Liver (tissue), 9 donors: ENCODE measurements around the gene SLC19A3. TPM values are rescaled to one million over a fixed set of nuclear protein-coding genes. Genes with fewer than 3 reads are reported as not detected.

Experiments used
- DNase-seq: peaks from one replicate; pipeline ENCODE4 v3.0.0-alpha.2; 2017; ENCODE audit warnings: low spot score
- H3K27ac ChIP-seq, 2 donors: one replicate each; pipeline ENCODE4 v1.7.0; 2013; ENCODE audit warnings: inconsistent platforms in 2 of 2, low read length in 2 of 2, control low read depth in 1 of 2, low read depth in 1 of 2, mild to moderate bottlenecking in 1 of 2
- H3K27me3 ChIP-seq, 4 donors: one replicate each; pipeline versions ENCODE4 v1.6.1 to v1.7.0; 2013; ENCODE audit warnings: low read length in 3 of 4, inconsistent platforms in 1 of 4, mild to moderate bottlenecking in 1 of 4, moderate library complexity in 1 of 4; ENCODE audit not compliant: control insufficient read depth in 4 of 4, insufficient read depth in 4 of 4
- H3K36me3 ChIP-seq, 4 donors: one replicate each; pipeline versions ENCODE4 v1.6.1 to v1.7.0; 2013; ENCODE audit warnings: low read length in 3 of 4, mild to moderate bottlenecking in 3 of 4, low read depth in 1 of 4, moderate library complexity in 1 of 4; ENCODE audit not compliant: control insufficient read depth in 4 of 4, insufficient read depth in 3 of 4
- H3K4me1 ChIP-seq, 4 donors: one replicate each; pipeline versions ENCODE4 v1.6.1 to v1.7.0; 2013; ENCODE audit warnings: low read length in 3 of 4, mild to moderate bottlenecking in 3 of 4, moderate library complexity in 1 of 4; ENCODE audit not compliant: control insufficient read depth in 4 of 4, insufficient read depth in 4 of 4
- H3K4me3 ChIP-seq, 3 donors: one replicate each; pipeline versions ENCODE4 v1.6.1 to v1.7.0; 2013; ENCODE audit warnings: low read length in 3 of 3, control low read depth in 1 of 3, low read depth in 1 of 3, mild to moderate bottlenecking in 1 of 3
- H3K9ac ChIP-seq, 2 donors: one replicate each; pipeline ENCODE4 v1.7.0; 2013; ENCODE audit warnings: low read length in 2 of 2, mild to moderate bottlenecking in 2 of 2, moderate library complexity in 2 of 2, control low read depth in 1 of 2, low read depth in 1 of 2
- H3K9me3 ChIP-seq, 4 donors: one replicate each; pipeline versions ENCODE4 v1.6.1 to v1.7.0; 2013; ENCODE audit warnings: low read length in 3 of 4; ENCODE audit not compliant: control insufficient read depth in 4 of 4
- ATF3 ChIP-seq: IDR thresholded peaks from 2 replicates; pipeline ENCODE4 v1.6.1; 2016; ENCODE audit warnings: antibody characterized with exemption
- EGR1 ChIP-seq, 2 donors: IDR thresholded peaks; 2 replicates each; pipeline ENCODE4 v1.6.1; 2016 to 2018; ENCODE audit warnings: antibody characterized with exemption in 2 of 2, low read depth in 2 of 2
- FOXA1 ChIP-seq: IDR thresholded peaks from 2 replicates; pipeline ENCODE4 v1.6.1; 2016; ENCODE audit warnings: antibody characterized with exemption
- FOXA2 ChIP-seq: IDR thresholded peaks from 2 replicates; pipeline ENCODE4 v1.6.1; 2016; ENCODE audit warnings: antibody characterized with exemption
- GABPA ChIP-seq, 2 donors: IDR thresholded peaks in 1 of 2; conservative IDR thresholded peaks in 1 of 2; 2 replicates each; pipeline ENCODE4 v1.6.1; 2016; ENCODE audit warnings: antibody characterized with exemption in 2 of 2, mild to moderate bottlenecking in 1 of 2, moderate library complexity in 1 of 2
- HNF4A ChIP-seq, 2 donors: conservative IDR thresholded peaks; 2 replicates each; pipeline ENCODE4 v1.6.1; 2016; ENCODE audit warnings: antibody characterized with exemption in 2 of 2, mild to moderate bottlenecking in 2 of 2
- HNF4G ChIP-seq: IDR thresholded peaks from 2 replicates; pipeline ENCODE4 v1.6.1; 2016; ENCODE audit warnings: antibody characterized with exemption
- JUND ChIP-seq, 2 donors: IDR thresholded peaks; 2 replicates each; pipeline ENCODE4 v1.6.1; 2016; ENCODE audit warnings: antibody characterized with exemption in 2 of 2
- MAX ChIP-seq: IDR thresholded peaks from 2 replicates; pipeline ENCODE4 v1.6.1; 2016; ENCODE audit warnings: antibody characterized with exemption
- NR2F2 ChIP-seq: IDR thresholded peaks from 2 replicates; pipeline ENCODE4 v1.6.1; 2016; ENCODE audit warnings: antibody characterized with exemption
- RAD21 ChIP-seq, 2 donors: IDR thresholded peaks; 2 replicates each; pipeline ENCODE4 v1.6.1; 2016; ENCODE audit warnings: antibody characterized with exemption in 2 of 2, mild to moderate bottlenecking in 2 of 2
- RXRA ChIP-seq, 2 donors: IDR thresholded peaks; 2 replicates each; pipeline ENCODE4 v1.6.1; 2017 to 2018; ENCODE audit warnings: antibody characterized with exemption in 2 of 2, mild to moderate bottlenecking in 1 of 2
- SP1 ChIP-seq: IDR thresholded peaks from 2 replicates; pipeline ENCODE4 v1.6.1; 2018; ENCODE audit warnings: antibody characterized with exemption, mild to moderate bottlenecking
- TAF1 ChIP-seq: conservative IDR thresholded peaks from 2 replicates; pipeline ENCODE4 v1.6.1; 2016; ENCODE audit warnings: antibody characterized with exemption, mild to moderate bottlenecking
- YY1 ChIP-seq: IDR thresholded peaks from 2 replicates; pipeline ENCODE4 v1.6.1; 2016; ENCODE audit warnings: antibody characterized with exemption, mild to moderate bottlenecking
- WGBS: extraction: QIAGEN DNeasy Blood & Tissue Kit; methylation state at CpG from one replicate; pipeline ENCODE4 v1.1.7; 2013; 5-methylcytosine and 5-hydroxymethylcytosine counted together
- polyA plus RNA-seq, 2 donors: library from polyadenylated mRNA; stranded (reverse) in 1 of 2; unstranded in 1 of 2; fragments of 200-250 nt in 1 of 2; fragments of >200 nt in 1 of 2; fragmentation: Nextera tagmentation in 1 of 2; extraction: Ambion mirVana in 1 of 2; gene quantifications; one replicate each; pipeline versions ENCODE4 v1.2.1 to v1.2.3, GENCODE V29; 2013 to 2015
- total RNA-seq, 2 donors: library from RNA; depleted of rRNA; stranded (reverse); fragments of >200 nt; gene quantifications; one replicate each; pipeline ENCODE4 v1.2.3, GENCODE V29; 2014
- TF ChIP-seq, protein P1 (sequence below): fragments of 150-350 bp; IDR thresholded peaks from 2 replicates; pipeline ENCODE4 v1.5.1; 2017; ENCODE audit warnings: improper control_type of control experiment, low read depth, low read length; ENCODE audit not compliant: missing input control
- TF ChIP-seq, protein P2 (sequence below): IDR thresholded peaks from 2 replicates; pipeline ENCODE4 v1.6.1; 2016; ENCODE audit warnings: antibody characterized with exemption
- TF ChIP-seq, protein P3 (sequence below): IDR thresholded peaks from 2 replicates; pipeline ENCODE4 v1.6.1; 2016; ENCODE audit warnings: antibody characterized with exemption, mild to moderate bottlenecking
- donor health status: healthy.
- donor health status: healthy.
- donor health status: healthy.
- donor health status: healthy.
- donor health status: healthy.

SLC19A3 gene
- total and polyA plus RNA-seq, 4 donors = 4.2 to 12.9 (median 8.4) TPM

GRCh38 chr2:227653419-227653818 lies 64.4 kb downstream of the SLC19A3 start:
- Histone ChIP-seq H3K9me3 (no peaks in the 10 kb centered on the region), H3K4me3 (no peak overlapping the region), H3K27ac (peak overlapping the region; percentile 57 to 79), H3K27me3 (no peaks in the 10 kb centered on the region), H3K4me1 (peaks cover 0 to 7% (median 2%) of the 10 kb centered on the region in 4 donors), H3K36me3 (no peaks in the 10 kb centered on the region), H3K9ac (no peak overlapping the region)
- 18% methylated on average over 4 of the region's 4 CpGs for WGBS
- DNase-seq = no peak
- TF ChIP-seq, protein P1, sequence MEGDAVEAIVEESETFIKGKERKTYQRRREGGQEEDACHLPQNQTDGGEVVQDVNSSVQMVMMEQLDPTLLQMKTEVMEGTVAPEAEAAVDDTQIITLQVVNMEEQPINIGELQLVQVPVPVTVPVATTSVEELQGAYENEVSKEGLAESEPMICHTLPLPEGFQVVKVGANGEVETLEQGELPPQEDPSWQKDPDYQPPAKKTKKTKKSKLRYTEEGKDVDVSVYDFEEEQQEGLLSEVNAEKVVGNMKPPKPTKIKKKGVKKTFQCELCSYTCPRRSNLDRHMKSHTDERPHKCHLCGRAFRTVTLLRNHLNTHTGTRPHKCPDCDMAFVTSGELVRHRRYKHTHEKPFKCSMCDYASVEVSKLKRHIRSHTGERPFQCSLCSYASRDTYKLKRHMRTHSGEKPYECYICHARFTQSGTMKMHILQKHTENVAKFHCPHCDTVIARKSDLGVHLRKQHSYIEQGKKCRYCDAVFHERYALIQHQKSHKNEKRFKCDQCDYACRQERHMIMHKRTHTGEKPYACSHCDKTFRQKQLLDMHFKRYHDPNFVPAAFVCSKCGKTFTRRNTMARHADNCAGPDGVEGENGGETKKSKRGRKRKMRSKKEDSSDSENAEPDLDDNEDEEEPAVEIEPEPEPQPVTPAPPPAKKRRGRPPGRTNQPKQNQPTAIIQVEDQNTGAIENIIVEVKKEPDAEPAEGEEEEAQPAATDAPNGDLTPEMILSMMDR = no peak
- TF ChIP-seq MAX = peak; percentile 80
- peak; percentile 78 for TF ChIP-seq ATF3
- TF ChIP-seq HNF4A (conservative IDR thresholded peaks at IDR 0.05) = peak; percentile 92 to 96
- no peak for TF ChIP-seq NR2F2
- TF ChIP-seq YY1 = peak; percentile 84
- peak; percentile 43 to 61 for TF ChIP-seq RAD21 (IDR thresholded peaks at IDR 0.05)
- TF ChIP-seq, protein P2, sequence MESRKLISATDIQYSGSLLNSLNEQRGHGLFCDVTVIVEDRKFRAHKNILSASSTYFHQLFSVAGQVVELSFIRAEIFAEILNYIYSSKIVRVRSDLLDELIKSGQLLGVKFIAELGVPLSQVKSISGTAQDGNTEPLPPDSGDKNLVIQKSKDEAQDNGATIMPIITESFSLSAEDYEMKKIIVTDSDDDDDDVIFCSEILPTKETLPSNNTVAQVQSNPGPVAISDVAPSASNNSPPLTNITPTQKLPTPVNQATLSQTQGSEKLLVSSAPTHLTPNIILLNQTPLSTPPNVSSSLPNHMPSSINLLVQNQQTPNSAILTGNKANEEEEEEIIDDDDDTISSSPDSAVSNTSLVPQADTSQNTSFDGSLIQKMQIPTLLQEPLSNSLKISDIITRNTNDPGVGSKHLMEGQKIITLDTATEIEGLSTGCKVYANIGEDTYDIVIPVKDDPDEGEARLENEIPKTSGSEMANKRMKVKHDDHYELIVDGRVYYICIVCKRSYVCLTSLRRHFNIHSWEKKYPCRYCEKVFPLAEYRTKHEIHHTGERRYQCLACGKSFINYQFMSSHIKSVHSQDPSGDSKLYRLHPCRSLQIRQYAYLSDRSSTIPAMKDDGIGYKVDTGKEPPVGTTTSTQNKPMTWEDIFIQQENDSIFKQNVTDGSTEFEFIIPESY = peak; percentile 77
- peak in 1 of 2 donors; percentile 94 for TF ChIP-seq JUND (IDR thresholded peaks at IDR 0.05)
- peak in 1 of 2 donors; percentile 52 for TF ChIP-seq EGR1 (IDR thresholded peaks at IDR 0.05; ENCODE audit: low read depth in 2 of 2)
- peak; percentile 78 for TF ChIP-seq SP1
- TF ChIP-seq FOXA1 = peak; percentile 84
- peak; percentile 78 to 91 for TF ChIP-seq RXRA (IDR thresholded peaks at IDR 0.05)
- peak in 1 of 2 donors; percentile 32 for TF ChIP-seq GABPA (IDR thresholded peaks at IDR 0.05 in 1 of 2, conservative IDR thresholded peaks at IDR 0.05 in 1 of 2)
- peak; percentile 91 for TF ChIP-seq FOXA2
- TF ChIP-seq, protein P3, sequence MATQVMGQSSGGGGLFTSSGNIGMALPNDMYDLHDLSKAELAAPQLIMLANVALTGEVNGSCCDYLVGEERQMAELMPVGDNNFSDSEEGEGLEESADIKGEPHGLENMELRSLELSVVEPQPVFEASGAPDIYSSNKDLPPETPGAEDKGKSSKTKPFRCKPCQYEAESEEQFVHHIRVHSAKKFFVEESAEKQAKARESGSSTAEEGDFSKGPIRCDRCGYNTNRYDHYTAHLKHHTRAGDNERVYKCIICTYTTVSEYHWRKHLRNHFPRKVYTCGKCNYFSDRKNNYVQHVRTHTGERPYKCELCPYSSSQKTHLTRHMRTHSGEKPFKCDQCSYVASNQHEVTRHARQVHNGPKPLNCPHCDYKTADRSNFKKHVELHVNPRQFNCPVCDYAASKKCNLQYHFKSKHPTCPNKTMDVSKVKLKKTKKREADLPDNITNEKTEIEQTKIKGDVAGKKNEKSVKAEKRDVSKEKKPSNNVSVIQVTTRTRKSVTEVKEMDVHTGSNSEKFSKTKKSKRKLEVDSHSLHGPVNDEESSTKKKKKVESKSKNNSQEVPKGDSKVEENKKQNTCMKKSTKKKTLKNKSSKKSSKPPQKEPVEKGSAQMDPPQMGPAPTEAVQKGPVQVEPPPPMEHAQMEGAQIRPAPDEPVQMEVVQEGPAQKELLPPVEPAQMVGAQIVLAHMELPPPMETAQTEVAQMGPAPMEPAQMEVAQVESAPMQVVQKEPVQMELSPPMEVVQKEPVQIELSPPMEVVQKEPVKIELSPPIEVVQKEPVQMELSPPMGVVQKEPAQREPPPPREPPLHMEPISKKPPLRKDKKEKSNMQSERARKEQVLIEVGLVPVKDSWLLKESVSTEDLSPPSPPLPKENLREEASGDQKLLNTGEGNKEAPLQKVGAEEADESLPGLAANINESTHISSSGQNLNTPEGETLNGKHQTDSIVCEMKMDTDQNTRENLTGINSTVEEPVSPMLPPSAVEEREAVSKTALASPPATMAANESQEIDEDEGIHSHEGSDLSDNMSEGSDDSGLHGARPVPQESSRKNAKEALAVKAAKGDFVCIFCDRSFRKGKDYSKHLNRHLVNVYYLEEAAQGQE = peak; percentile 36
- TF ChIP-seq HNF4G = peak; percentile 78
- no peak for TF ChIP-seq TAF1
